Measurements from ENCODE around the gene SH3BGRL3.
"Not testable (repeated sequence)": the region's sequence is repeated elsewhere in the genome, so short reads cannot be mapped to it uniquely, and the experiment has no call there.

SH3BGRL3 gene

DNA sequence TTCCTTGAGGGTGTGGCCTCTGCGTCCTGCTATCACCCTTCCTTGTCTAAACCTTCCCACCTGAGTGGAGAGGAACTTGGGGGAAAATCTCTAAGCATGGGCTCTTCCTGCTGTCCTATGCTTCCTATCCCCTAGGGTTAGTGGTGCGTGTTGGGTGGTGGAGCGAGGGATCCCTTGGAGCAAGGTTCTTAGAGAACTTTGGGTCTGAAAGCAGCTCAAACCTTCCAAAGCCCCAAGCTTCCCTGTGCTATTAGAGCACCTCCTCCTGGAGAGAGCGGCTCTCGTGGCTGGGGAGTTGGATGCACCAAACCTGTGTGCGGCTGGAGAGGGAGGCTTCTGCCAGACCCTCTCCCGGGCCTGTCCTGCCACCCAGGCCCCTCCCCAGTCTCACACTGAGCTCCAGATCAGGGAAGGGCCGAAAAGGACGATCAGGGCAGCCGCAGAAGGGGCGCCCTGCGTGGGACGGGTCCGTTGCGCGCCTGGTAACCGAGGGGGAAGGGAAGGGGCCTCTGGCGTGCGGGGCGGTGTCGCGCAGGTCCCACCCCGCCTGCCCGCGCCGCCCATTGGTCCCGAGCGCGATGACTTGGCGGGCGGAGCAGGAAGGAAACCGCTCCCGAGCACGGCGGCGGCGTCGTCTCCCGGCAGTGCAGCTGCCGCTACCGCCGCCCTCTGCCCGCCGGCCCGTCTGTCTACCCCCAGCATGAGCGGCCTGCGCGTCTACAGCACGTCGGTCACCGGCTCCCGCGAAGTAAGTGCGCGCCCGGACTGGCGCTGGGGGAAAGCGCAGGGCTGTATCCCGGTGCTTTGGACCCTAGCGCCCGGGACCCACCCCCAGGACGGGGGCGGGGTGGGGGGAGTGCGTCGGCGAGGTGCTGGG is at the start of gene SH3BGRL3:
Gene SH3BGRL3 (plus strand): TSS at position 631 of the 877 bp plus-strand sequence. CDS start 70 bp downstream, at position 701.
- no peak for FAIRE-seq

- FAIRE-seq: not testable (repeated sequence)
Observed at GRCh38 chr1:26230682-26231081, 49.2 kb upstream of the SH3BGRL3 start.

DNA sequence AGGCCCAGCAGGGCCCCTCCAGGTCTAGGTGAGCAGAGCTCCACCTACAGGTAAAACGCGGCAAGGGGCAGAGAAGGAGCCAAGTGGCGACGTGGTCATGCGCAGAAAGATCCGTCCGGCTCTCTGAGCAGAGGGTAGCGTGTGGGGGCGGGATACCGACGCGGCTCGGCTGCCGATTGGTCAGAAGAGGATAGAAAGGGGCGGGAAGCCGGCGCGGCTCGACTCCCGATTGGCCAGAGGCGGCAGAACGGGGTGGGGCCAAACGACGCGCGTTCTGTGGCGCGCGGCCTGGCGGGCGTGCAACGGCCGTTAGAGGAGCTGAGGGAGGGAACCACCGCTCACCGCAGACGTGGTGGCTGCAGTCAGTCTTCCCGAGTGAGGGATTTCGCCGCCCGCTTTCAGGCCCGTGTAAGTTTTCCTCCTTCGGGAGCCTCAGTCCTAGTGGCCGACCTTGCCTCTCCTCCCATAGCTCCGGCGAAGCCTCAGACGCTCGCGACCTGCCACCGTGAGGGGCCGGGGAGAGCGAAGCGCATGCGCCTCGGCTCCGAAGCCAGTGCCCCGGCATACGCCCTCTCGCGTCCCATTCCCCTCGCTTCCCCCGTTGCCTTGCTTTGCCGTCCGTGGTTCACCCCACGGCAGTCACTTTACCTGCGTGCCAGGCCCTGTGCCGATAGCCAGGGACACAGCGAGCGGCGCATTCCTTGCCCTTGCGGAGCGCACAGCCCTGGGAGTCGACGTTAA is 45.8 kb upstream of the SH3BGRL3 start, which contains the start of gene CEP85:
Gene CEP85 (plus strand): TSS at position 298 of the 741 bp plus-strand sequence. CDS start 5,584 bp downstream, outside the sequence.
- FAIRE-seq: peak; percentile 95

DNA sequence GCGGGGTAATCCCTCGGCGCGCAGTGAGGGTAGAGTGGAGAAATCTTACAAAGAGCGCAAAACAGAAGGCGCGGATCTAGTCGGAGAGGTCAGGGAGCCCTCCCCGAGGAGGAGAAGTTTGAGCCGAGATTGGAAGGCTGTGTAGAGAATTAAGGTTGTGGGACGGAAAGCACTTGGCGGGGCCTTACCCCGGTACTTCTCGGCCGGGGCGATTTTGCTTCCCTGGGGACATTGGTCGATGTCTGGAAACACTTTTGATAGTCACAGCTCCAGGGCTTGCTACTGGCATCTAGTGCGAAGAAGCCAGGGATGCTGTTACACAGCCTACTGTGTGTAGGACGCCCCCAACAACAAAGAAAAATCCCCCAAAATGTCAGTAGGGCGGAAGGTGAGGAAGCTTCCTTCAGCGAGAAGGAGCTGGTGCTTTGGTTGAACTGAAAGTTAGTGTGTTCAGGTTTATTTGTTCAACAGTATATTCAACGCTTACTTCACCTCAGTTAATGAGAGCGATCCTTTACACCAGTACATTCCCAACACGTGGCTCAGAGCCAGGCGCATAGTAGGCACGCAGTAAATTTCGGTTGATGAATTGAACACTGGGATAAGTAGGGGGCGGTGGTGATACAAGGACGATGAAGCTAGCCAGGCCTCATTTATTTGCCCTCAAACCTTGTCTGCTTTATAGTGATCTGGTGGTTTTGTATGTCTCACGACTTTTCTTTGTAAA is 45.1 kb upstream of the SH3BGRL3 start:
- no peak for FAIRE-seq

- no peak for FAIRE-seq
Observed at GRCh38 chr1:26237230-26237966, 42.5 kb upstream of the SH3BGRL3 start.

- no peak for FAIRE-seq
Observed at GRCh38 chr1:26239936-26240335, 40.0 kb upstream of the SH3BGRL3 start.

DNA sequence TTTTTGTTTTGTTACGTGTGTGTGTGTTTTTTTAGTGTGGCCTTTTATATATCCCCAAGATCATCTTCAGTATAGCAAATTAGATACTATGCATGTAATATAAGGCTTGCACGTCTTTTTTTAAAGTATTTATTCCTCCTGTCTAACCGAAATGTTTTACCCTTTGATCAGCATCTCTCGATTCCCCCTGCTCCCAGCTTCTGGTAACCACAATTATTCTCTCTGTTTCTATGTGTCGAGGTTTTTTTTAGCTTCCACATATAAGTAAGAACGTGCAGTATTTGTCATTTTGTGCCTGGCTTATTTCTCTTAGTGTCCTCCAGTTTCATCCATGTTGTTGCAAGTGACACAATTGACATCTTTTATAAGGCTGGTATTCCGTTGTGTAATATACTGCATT is 27.2 kb upstream of the SH3BGRL3 start:
- FAIRE-seq: no peak

DNA sequence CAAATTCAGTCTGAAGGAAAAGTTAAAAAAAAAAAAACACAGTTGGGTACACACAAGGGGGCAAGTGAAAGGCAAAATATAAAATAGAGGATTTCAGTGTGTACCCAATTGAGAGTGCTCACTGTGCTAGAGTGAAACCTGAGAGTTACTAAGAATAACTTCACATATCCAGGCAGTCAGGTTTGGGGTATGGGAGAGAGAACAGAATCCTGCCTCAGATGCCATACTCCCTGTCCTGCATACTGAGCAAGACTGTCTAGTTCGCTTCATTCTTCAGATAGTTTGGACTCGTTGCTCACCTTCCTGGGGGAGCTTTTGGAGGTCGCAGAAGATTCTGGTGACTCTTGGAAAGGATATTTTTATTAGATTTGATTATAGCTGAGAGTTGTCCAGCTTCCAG is 25.5 kb upstream of the SH3BGRL3 start:
- no peak for FAIRE-seq

GRCh38 chr1:26257222-26257621 is 22.7 kb upstream of the SH3BGRL3 start:
- FAIRE-seq: no peak

GRCh38 chr1:26259005-26259404 is 20.9 kb upstream of the SH3BGRL3 start:
- FAIRE-seq: no peak

- no peak for FAIRE-seq
Observed at GRCh38 chr1:26259578-26259977, 20.3 kb upstream of the SH3BGRL3 start.

- FAIRE-seq: no peak
Observed at GRCh38 chr1:26263212-26263611, 16.7 kb upstream of the SH3BGRL3 start.

- no peak for FAIRE-seq
Observed at GRCh38 chr1:26265405-26265804, 14.5 kb upstream of the SH3BGRL3 start.

GRCh38 chr1:26268290-26269197 is 11.3 kb upstream of the SH3BGRL3 start:
- no peak for FAIRE-seq

DNA sequence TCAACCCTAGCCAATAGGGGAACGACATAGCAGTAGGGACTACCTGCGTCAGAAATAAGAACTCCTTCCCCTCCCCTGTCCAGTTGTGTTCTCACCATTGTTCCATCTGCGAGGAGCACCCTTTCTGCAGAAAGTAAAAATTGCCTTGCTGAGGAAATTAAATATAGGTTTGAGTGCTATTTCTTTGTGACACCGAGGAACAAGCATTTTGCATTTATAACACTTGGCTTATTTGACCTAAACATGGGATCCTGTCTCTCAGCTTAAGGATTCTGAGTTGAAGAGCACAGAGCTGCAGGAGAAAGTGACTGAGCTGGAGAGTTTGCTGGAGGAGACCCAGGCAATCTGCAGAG is 10.7 kb upstream of the SH3BGRL3 start:
- no peak for FAIRE-seq

DNA sequence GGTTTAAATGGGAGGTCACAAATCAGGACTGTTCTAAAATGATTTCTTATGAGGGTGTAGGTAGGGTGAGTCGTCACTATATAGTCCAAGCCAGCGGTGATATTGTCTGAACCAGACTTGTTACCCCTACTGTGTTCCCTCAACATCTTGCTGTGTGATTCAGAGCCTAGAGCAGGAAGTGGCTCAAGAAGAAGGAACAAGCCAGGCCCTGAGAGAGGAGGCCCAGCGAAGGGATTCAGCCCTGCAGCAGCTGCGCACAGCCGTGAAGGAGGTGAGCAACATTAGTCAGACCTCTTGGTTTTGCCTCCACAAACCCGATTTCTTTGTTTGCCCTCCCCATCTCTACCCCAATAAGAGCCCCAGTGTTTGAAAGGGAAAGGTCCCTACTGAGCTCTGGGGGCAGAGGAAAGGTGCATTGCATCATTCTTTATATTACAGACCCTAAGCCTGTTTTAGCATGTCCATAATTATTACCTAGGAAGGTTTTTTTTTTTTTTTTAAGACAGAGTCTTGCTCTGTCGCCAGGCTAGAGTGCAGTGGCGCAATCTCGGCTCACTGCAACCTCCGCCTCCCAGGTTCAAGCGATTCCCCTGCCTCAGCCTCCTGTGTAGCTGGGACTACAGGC is 5.0 kb upstream of the SH3BGRL3 start:
- FAIRE-seq: no peak

- peak; percentile 8 for FAIRE-seq
Observed at GRCh38 chr1:26275580-26276431, 4.1 kb upstream of the SH3BGRL3 start.

- FAIRE-seq: no peak
Observed at GRCh38 chr1:26276432-26276838, 3.5 kb upstream of the SH3BGRL3 start.

DNA sequence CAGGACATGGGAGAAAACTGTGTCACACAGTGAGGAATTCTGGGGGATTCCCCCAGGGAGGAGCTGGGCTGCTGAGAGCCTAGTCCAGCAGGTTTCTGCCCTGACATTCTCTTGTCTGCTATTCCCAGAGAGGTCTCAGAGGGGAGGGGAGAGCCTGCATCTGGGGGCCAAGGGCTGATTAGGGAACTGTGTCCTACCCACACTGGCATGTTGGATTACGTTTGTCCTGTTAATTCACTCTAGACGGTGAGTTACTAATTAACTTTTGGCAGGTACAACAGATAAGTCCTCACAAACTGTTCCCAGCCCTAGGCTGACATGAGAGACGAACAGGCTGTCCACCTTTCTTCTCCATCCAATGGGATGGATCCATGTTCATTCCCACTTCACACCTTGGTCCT is 2.6 kb upstream of the SH3BGRL3 start:
- no peak for FAIRE-seq

GRCh38 chr1:26277719-26278118 is 2.2 kb upstream of the SH3BGRL3 start:
- no peak for FAIRE-seq

All from endometrium (tissue), 2 donors.